PFSK-1 (cell line): ENCODE data around the gene EXPH5.

ENCODE experiments used
- POLR2AphosphoS5 ChIP-seq: IDR thresholded peaks from 2 replicates; pipeline ENCODE4 v1.6.1; 2012; ENCODE audit warnings: low read depth, mild to moderate bottlenecking, control low read depth, low read length, moderate library complexity
- TF ChIP-seq, protein P1 (sequence below), 2 experiments: IDR thresholded peaks; 2 replicates each; pipeline versions ENCODE4 v1.6.1 to v1.8.0; 2011 to 2012; ENCODE audit warnings: low read depth in 2 of 2, low read length in 2 of 2, control low read depth in 1 of 2, inconsistent platforms in 1 of 2, mild to moderate bottlenecking in 1 of 2, moderate library complexity in 1 of 2; ENCODE audit not compliant: insufficient read depth in 1 of 2

DNA sequence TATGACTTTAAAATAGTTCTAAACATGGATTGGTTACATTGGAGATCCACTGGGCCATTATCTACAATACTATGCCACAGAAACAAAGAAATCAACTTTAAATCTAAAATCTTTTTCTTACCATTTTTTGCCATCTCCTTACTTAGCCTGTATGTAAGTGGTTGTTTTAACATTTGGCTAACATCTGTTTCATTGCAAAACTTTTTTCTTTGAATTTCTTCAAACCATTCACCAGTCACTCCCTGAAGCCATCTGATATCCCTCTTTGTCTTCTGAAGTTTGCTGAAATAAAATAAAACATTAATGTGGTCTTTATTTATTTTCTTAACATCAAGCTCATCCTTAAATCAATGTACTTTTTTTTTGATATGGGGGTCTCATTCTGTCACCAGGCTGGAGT, 52.0 kb downstream of the EXPH5 start:
- no peak for TF ChIP-seq POLR2AphosphoS5
- TF ChIP-seq, protein P1, sequence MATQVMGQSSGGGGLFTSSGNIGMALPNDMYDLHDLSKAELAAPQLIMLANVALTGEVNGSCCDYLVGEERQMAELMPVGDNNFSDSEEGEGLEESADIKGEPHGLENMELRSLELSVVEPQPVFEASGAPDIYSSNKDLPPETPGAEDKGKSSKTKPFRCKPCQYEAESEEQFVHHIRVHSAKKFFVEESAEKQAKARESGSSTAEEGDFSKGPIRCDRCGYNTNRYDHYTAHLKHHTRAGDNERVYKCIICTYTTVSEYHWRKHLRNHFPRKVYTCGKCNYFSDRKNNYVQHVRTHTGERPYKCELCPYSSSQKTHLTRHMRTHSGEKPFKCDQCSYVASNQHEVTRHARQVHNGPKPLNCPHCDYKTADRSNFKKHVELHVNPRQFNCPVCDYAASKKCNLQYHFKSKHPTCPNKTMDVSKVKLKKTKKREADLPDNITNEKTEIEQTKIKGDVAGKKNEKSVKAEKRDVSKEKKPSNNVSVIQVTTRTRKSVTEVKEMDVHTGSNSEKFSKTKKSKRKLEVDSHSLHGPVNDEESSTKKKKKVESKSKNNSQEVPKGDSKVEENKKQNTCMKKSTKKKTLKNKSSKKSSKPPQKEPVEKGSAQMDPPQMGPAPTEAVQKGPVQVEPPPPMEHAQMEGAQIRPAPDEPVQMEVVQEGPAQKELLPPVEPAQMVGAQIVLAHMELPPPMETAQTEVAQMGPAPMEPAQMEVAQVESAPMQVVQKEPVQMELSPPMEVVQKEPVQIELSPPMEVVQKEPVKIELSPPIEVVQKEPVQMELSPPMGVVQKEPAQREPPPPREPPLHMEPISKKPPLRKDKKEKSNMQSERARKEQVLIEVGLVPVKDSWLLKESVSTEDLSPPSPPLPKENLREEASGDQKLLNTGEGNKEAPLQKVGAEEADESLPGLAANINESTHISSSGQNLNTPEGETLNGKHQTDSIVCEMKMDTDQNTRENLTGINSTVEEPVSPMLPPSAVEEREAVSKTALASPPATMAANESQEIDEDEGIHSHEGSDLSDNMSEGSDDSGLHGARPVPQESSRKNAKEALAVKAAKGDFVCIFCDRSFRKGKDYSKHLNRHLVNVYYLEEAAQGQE (IDR thresholded peaks at IDR 0.05; ENCODE audit: insufficient read depth in 1 of 2, low read depth in 2 of 2, low read length in 2 of 2): no peak
